Fibroblast of villous mesenchyme (primary cell): Measurements from ENCODE around the gene ADAMTS17. TPM values are rescaled to one million over a fixed set of nuclear protein-coding genes. Genes with fewer than 3 reads are reported as not detected.

Experiments
- DNase-seq: peaks from one replicate; pipeline ENCODE4 v3.0.0-alpha.2; 2010; ENCODE audit warnings: low read depth
- H3K4me3 ChIP-seq: 2 replicates; pipeline ENCODE4 v1.5.1; 2011; ENCODE audit warnings: low read depth, mild to moderate bottlenecking, low read length
- total RNA-seq: library from RNA; depleted of rRNA; stranded (reverse); fragments of >200 nt; gene quantifications from 2 replicates; pipeline ENCODE4 v1.2.3, GENCODE V29; 2012
- TF ChIP-seq, protein P1 (sequence below): IDR thresholded peaks from 2 replicates; pipeline ENCODE4 v1.5.1; 2012; ENCODE audit warnings: low read depth, mild to moderate bottlenecking, low read length; ENCODE audit not compliant: insufficient read depth

ADAMTS17 gene
- total RNA-seq, 1 donor: under 0.01 TPM

DNA sequence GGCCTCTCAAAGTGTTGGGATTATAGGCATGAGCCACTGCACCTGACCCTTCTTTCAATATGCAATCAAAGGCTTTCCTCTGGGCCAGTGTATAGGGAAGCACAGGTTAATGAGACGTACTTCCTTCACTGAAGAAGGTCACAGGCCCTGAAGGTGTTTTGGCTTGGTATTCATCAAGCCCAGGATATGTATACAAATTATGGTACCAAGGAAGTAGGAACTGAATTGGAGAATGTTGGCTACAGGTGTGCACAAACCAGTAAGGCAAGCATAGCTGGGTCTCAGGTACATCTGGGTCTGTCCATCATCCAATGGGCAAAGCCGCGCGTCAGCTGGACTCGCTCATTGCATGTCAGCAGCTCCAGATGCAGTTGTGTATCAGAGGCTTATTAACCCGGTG is 237.9 kb downstream of the ADAMTS17 start:
- TF ChIP-seq, protein P1, sequence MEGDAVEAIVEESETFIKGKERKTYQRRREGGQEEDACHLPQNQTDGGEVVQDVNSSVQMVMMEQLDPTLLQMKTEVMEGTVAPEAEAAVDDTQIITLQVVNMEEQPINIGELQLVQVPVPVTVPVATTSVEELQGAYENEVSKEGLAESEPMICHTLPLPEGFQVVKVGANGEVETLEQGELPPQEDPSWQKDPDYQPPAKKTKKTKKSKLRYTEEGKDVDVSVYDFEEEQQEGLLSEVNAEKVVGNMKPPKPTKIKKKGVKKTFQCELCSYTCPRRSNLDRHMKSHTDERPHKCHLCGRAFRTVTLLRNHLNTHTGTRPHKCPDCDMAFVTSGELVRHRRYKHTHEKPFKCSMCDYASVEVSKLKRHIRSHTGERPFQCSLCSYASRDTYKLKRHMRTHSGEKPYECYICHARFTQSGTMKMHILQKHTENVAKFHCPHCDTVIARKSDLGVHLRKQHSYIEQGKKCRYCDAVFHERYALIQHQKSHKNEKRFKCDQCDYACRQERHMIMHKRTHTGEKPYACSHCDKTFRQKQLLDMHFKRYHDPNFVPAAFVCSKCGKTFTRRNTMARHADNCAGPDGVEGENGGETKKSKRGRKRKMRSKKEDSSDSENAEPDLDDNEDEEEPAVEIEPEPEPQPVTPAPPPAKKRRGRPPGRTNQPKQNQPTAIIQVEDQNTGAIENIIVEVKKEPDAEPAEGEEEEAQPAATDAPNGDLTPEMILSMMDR: no peak
- no peak overlapping the region for H3K4me3 ChIP-seq
- DNase-seq: no peak

DNA sequence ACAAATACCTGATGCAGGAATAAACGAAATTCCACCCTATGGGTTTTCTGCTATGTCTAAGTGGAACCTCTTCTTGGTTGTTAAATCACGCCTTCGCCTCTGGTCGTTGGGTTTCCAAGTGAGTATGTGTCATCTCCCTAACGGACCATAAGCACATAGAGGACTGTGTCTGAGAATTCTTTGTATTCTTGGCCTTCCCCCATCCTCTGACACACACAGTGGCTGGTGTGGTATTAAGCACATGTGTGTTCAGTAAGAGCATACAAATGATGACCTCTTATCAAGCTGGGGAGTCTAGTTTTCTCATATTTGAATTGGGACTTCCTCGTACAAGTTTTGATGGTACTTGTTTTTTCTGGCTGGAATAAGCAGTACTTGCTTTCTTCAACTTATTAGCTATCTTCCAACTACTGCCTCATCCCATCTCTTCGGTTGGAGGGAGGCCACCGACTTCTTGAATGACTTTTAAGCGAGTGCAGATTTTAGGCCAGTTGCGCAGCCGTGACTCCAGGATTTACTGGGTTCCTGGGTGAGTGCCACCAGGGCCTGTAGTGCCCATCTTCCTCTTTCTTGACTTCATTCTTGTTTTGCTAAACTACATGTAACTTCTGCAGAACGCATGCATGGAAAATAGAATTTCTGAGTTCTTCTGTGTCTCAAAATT is 240.2 kb downstream of the ADAMTS17 start:
- TF ChIP-seq, protein P1: no peak

GRCh38 chr15:100100926-100101325 is 240.8 kb downstream of the ADAMTS17 start:
- TF ChIP-seq, protein P1: no peak
- no peak overlapping the region for H3K4me3 ChIP-seq
- no peak for DNase-seq

More for the DNA sequence above, 240.2 kb downstream of the ADAMTS17 start:
- DNase-seq: no peak
- no peak overlapping the region for H3K4me3 ChIP-seq

- no peak overlapping the region for H3K4me3 ChIP-seq
- no peak for DNase-seq
- TF ChIP-seq, protein P1: no peak
Measured at GRCh38 chr15:100099976-100100375, 241.8 kb downstream of the ADAMTS17 start.

- H3K4me3 ChIP-seq: no peak overlapping the region
- TF ChIP-seq, protein P1: no peak
- no peak for DNase-seq
Measured at GRCh38 chr15:100098705-100099104, 243.1 kb downstream of the ADAMTS17 start.

- DNase-seq: no peak
- TF ChIP-seq, protein P1: no peak
- no peak overlapping the region for H3K4me3 ChIP-seq
Measured at GRCh38 chr15:100097342-100098127, 244.2 kb downstream of the ADAMTS17 start.
